ENCODE measurements around the gene BCAS3.
"Not testable (repeated sequence)": the region's sequence is repeated elsewhere in the genome, so short reads cannot be mapped to it uniquely, and the experiment has no call there.

The BCAS3 gene

DNA sequence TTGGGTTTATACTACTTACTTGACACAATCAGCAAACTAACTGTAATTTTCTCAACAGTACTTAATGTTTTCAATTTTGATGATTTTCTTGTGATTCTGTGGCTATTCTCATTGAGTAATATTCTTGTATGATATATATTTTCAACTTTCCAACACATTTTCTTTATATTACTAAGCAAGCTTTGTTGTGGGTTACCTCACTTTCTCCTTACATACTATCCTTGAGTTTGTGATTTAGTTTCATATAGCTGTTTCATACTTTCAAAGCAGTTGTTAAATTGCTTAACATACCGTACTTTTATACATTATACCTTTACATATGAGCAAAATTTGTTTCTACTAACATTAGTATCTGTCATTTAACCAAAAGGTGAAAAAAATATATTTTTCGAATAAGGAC lies 197.1 kb downstream of the BCAS3 start:
- Mint-ChIP-seq H3K4me1 (no peaks in the 10 kb centered on the region), H3K36me3 (ENCODE audit: low read depth) (no peaks in the 10 kb centered on the region), H3K27me3 (no peaks in the 10 kb centered on the region), H3K27ac (no peak overlapping the region), H3K4me3 (no peak overlapping the region), H3K9me3 (no peaks in the 10 kb centered on the region)
- ATAC-seq (no peak), DNase-seq (no peak)

DNA sequence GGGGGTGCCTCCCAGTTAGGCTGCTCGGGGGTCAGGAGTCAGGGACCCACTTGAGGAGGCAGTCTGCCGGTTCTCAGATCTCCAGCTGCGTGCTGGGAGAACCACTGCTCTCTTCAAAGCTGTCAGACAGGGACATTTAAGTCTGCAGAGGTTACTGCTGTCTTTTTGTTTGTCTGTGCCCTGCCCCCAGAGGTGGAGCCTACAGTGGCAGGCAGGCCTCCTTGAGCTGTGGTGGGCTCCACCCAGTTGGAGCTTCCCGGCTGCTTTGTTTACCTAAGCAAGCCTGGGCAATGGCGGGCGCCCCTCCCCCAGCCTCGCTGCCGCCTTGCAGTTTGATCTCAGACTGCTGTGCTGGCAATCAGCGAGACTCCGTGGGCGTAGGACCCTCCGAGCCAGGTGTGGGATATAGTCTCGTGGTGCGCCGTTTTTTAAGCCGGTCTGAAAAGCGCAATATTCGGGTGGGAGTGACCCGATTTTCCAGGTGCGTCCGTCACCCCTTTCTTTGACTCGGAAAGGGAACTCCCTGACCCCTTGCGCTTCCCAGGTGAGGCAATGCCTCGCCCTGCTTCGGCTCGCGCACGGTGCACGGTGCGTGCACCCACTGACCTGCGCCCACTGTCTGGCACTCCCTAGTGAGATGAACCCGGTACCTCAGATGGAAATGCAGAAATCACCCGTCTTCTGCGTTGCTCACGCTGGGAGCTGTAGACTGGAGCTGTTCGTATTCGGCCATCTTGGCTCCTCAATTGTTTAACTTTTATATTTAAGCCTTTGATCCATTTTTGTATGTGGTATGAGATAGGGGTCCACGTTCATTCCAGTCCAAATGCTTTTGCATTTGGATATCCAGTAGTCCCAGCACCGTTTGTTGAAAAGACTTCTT lies 209.3 kb downstream of the BCAS3 start:
- H3K9me3 Mint-ChIP-seq; DNase-seq; H3K4me1 Mint-ChIP-seq; H3K27ac Mint-ChIP-seq; H3K36me3 Mint-ChIP-seq (ENCODE audit: low read depth); ATAC-seq; H3K27me3 Mint-ChIP-seq: not testable (repeated sequence)
- peak overlapping the region; percentile 66 for H3K4me3 Mint-ChIP-seq

DNA sequence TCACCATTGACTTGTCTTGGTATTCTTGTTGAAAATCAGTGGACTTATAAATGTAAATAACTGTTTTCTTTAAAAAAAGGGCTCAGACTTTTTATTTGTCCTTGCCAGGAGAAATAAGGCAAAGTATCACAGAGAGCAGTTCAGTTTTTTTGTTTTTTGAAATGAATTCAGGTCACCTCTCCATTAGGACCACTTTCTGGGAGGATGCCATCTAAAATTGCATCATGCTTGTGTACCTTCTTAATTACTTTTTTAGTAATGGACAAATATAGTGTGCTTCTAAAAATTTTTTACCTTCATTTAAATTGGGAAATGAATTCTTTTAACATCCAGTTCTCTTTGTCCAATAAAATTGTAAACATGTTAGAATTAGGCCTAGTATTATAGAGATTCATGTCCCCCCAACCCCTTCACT lies 210.0 kb downstream of the BCAS3 start:
- H3K9me3 Mint-ChIP-seq = no peaks in the 10 kb centered on the region
- ATAC-seq (no peak), DNase-seq (no peak)
- H3K4me3 Mint-ChIP-seq = peak overlapping the region; percentile 66
- H3K27ac Mint-ChIP-seq = no peak overlapping the region
- peaks cover 4% of the 10 kb centered on the region for H3K36me3 Mint-ChIP-seq (ENCODE audit: low read depth)
- no peaks in the 10 kb centered on the region for H3K27me3 Mint-ChIP-seq
- H3K4me1 Mint-ChIP-seq = no peaks in the 10 kb centered on the region

DNA sequence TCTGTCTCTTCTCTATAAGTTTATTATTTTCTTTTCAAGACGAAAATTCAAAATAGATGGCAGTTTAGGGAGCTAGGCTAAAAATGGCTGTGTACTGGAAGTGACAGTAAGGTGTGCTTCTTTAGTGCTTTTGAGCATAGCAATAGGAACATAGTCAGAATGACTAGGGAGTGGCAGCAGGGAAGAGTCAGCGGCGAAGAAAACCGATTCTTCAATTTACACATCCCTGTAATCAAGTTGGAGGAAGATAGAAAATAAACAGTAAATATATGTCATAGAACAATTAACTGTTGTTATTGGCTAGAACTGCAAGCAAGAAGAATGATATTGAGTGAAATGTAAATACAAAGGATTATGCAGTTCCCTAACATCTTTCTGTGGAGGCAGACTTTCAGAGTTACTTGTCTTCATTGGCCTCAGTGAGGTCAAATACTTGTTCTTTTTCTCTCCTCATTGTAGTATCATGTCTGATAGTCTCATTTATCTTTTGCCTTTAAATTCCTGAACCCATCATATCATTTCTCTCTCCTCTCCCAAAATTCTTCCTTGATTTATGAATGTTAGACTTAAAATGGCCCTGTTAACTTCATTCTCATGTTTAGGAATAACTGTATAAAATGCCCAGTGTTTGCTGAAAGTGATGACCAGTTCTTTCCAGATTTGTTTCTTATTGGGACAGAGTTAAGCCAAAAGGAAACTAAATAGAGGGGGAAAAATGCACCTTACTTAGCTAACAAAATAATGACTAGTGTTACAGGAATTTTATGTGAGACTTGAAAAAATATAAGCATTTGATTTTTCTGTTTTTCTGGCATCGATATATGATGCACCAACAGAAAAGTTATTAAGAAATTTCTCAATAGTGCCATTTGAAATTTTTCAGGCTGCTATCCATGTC lies 211.4 kb downstream of the BCAS3 start:
- H3K4me3 Mint-ChIP-seq = no peak overlapping the region
- peaks cover 6% of the 10 kb centered on the region for H3K9me3 Mint-ChIP-seq
- ATAC-seq (no peak), DNase-seq (no peak)
- H3K27me3 Mint-ChIP-seq = no peaks in the 10 kb centered on the region
- H3K27ac Mint-ChIP-seq = no peak overlapping the region
- H3K36me3 Mint-ChIP-seq (ENCODE audit: low read depth) = peaks cover 11% of the 10 kb centered on the region
- no peaks in the 10 kb centered on the region for H3K4me1 Mint-ChIP-seq

GRCh38 chr17:60891149-60891548 lies 213.5 kb downstream of the BCAS3 start:
- Mint-ChIP-seq H3K36me3 (ENCODE audit: low read depth) (peaks cover 14% of the 10 kb centered on the region), H3K27me3 (no peaks in the 10 kb centered on the region), H3K4me3 (no peak overlapping the region), H3K9me3 (peaks cover 16% of the 10 kb centered on the region), H3K4me1 (no peaks in the 10 kb centered on the region), H3K27ac (no peak overlapping the region)
- DNase-seq (no peak), ATAC-seq (no peak)

DNA sequence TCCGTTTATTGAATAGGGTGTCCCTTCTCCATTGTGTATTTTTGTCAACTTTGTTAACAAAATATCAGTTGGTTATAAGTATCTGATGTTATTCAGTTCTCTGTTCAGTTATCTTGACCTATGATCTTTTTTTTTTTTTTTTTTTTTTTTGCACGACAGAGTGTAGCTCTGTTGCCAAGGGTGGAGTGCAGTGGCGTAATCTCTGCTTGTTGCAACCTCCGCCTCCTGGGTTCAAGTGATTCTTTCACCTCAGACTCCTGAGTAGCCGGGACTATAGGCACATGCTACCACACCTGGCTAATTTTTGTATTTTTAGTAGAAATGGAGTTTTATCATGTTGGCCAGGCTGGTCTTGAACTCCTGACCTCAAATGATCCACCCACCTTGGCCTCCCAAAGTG lies 215.8 kb downstream of the BCAS3 start:
- peaks cover 32% of the 10 kb centered on the region for H3K9me3 Mint-ChIP-seq
- H3K27me3 Mint-ChIP-seq = no peaks in the 10 kb centered on the region
- ATAC-seq (no peak), DNase-seq (no peak)
- H3K27ac Mint-ChIP-seq = no peak overlapping the region
- H3K36me3 Mint-ChIP-seq (ENCODE audit: low read depth) = peaks cover 21% of the 10 kb centered on the region
- no peak overlapping the region for H3K4me3 Mint-ChIP-seq
- H3K4me1 Mint-ChIP-seq = no peaks in the 10 kb centered on the region

- Mint-ChIP-seq H3K4me3 (no peak overlapping the region), H3K27ac (no peak overlapping the region), H3K27me3 (no peaks in the 10 kb centered on the region), H3K9me3 (peaks cover 32% of the 10 kb centered on the region), H3K4me1 (no peaks in the 10 kb centered on the region), H3K36me3 (ENCODE audit: low read depth) (peaks cover 19% of the 10 kb centered on the region)
- ATAC-seq = no peak
- DNase-seq = no peak
These were observed 219.3 kb downstream of the BCAS3 start for GRCh38 chr17:60896996-60897395.

DNA sequence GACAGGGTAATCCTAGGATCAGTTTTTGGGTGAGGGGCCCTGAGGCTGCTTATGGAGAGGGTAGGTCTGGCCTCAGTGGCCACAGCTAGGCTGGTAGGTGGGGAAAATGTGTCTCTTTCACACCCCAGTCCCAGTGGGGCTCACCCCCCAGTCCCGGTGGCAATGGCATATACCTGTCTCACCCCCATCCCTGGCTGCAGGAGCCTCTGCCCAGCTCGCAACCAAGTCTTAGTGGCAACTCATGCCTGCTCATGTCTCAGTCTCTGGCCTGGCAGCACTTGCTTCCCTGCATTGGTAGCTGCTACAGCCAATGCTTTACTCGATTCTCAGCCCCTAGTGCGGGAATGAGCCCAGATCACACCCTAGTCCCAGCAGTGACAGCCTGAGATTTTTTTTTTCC lies 221.5 kb downstream of the BCAS3 start:
- H3K4me1 Mint-ChIP-seq = no peaks in the 10 kb centered on the region
- DNase-seq (no peak), ATAC-seq (no peak)
- H3K4me3 Mint-ChIP-seq = no peak overlapping the region
- no peaks in the 10 kb centered on the region for H3K27me3 Mint-ChIP-seq
- no peak overlapping the region for H3K27ac Mint-ChIP-seq
- peaks cover 26% of the 10 kb centered on the region for H3K9me3 Mint-ChIP-seq
- peaks cover 13% of the 10 kb centered on the region for H3K36me3 Mint-ChIP-seq (ENCODE audit: low read depth)

- Mint-ChIP-seq H3K9me3 (peaks cover 18% of the 10 kb centered on the region), H3K27ac (no peak overlapping the region), H3K27me3 (no peaks in the 10 kb centered on the region), H3K4me3 (no peak overlapping the region), H3K4me1 (no peaks in the 10 kb centered on the region), H3K36me3 (ENCODE audit: low read depth) (peaks cover 10% of the 10 kb centered on the region)
- ATAC-seq (no peak), DNase-seq (no peak)
These were observed 223.0 kb downstream of the BCAS3 start for GRCh38 chr17:60900688-60901087.

DNA sequence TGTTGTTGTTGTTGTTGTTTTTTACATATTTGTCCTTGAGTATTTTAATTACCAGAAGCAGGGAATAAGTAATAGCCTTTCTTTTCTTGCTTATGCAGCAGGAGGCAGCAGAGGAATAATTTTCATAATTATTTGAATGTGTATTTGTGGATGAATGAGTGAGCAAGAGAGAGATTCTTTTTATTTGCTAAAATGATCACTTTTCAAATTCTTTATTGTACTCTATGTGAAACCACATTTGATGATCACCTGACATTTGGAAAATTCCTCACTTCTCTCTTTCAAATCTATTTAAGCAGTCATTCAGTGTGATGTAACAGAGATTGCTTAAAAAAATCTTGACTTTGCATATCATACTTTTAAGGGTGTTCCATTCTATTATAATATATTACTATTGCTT lies 223.6 kb downstream of the BCAS3 start:
- DNase-seq (no peak), ATAC-seq (no peak)
- Mint-ChIP-seq H3K4me3 (no peak overlapping the region), H3K9me3 (peaks cover 16% of the 10 kb centered on the region), H3K4me1 (no peaks in the 10 kb centered on the region), H3K27me3 (no peaks in the 10 kb centered on the region), H3K27ac (no peak overlapping the region), H3K36me3 (ENCODE audit: low read depth) (peaks cover 10% of the 10 kb centered on the region)

DNA sequence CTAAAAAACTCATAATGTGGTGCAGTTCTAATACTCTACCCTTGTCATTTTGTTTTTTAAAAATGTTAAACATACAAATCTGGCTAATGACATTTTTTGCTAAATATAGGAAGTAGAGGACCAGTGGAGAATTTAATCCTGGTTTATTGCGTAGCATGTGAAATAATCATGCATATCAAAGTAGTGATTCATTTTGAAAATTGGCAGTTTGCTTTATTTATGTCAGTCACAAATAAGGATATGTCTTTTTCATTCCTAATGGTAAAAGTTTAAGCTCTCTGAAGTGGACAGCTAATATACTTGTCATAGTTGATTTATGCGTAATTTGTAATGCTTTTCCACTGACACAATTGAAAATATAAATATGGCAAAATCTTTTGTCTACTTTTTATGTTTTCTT lies 224.2 kb downstream of the BCAS3 start:
- Mint-ChIP-seq H3K27me3 (no peaks in the 10 kb centered on the region), H3K36me3 (ENCODE audit: low read depth) (peaks cover 7% of the 10 kb centered on the region), H3K4me3 (no peak overlapping the region), H3K9me3 (peaks cover 11% of the 10 kb centered on the region), H3K4me1 (no peaks in the 10 kb centered on the region), H3K27ac (no peak overlapping the region)
- no peak for ATAC-seq
- no peak for DNase-seq

DNA sequence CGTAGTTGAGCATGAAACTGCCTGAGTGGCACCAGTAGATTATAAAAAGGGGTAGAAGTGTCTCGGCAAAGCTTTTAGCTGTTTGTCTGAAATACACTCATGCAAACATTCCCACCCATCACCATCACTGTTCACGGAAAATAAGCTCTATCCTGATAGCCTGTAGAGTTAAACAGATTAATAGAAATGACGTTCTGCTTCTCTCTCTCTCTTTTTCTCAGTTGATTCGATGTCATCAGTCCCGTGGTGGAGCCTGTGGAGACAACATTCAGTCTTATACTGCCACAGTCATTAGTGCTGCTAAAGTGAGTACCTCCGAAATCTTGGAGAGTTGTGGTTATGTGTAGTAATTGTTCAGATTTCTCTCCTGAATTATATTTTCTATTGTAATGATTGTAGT lies 224.7 kb downstream of the BCAS3 start:
- Mint-ChIP-seq H3K27ac (no peak overlapping the region), H3K4me1 (no peaks in the 10 kb centered on the region), H3K4me3 (no peak overlapping the region), H3K9me3 (peaks cover 5% of the 10 kb centered on the region), H3K36me3 (ENCODE audit: low read depth) (peaks cover 3% of the 10 kb centered on the region), H3K27me3 (no peaks in the 10 kb centered on the region)
- no peak for DNase-seq
- no peak for ATAC-seq

DNA sequence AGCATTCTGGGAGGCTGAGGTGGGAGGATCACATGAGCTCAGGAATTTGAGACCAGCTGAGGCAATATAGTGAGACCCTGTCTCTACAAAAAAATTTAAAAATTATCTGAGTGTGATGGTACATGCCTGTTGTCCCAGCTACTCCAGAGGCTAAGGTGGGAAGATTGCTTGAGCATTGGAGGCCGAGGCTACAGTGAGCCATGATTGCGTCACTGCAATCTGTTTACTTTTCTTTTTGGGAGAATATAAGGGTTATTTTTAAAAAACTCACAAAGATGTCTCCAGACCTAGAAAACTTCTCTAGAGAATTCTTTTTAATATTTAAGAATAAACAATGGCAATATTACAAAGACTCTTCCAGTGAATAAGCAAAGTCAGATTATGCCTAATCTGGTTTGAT lies 226.9 kb downstream of the BCAS3 start:
- H3K27me3 Mint-ChIP-seq = no peaks in the 10 kb centered on the region
- DNase-seq = no peak
- H3K9me3 Mint-ChIP-seq = no peaks in the 10 kb centered on the region
- no peaks in the 10 kb centered on the region for H3K4me1 Mint-ChIP-seq
- no peak overlapping the region for H3K4me3 Mint-ChIP-seq
- ATAC-seq = no peak
- no peak overlapping the region for H3K27ac Mint-ChIP-seq
- no peaks in the 10 kb centered on the region for H3K36me3 Mint-ChIP-seq (ENCODE audit: low read depth)

GRCh38 chr17:60905709-60906108 lies 228.1 kb downstream of the BCAS3 start:
- Mint-ChIP-seq H3K27me3 (no peaks in the 10 kb centered on the region), H3K4me3 (no peak overlapping the region), H3K9me3 (no peaks in the 10 kb centered on the region), H3K4me1 (no peaks in the 10 kb centered on the region), H3K27ac (no peak overlapping the region), H3K36me3 (ENCODE audit: low read depth) (peaks cover 3% of the 10 kb centered on the region)
- ATAC-seq (no peak), DNase-seq (no peak)

GRCh38 chr17:60908324-60908723 lies 230.7 kb downstream of the BCAS3 start:
- Mint-ChIP-seq H3K27me3 (no peaks in the 10 kb centered on the region), H3K9me3 (no peaks in the 10 kb centered on the region), H3K4me1 (no peaks in the 10 kb centered on the region), H3K4me3 (no peak overlapping the region), H3K27ac (no peak overlapping the region), H3K36me3 (ENCODE audit: low read depth) (peaks cover 3% of the 10 kb centered on the region)
- no peak for ATAC-seq
- DNase-seq = no peak

Data from activated naive CD8-positive, alpha-beta T cell treated with anti-CD3 and anti-CD28 coated beads, Interleukin-2, amount 50 U/mL, for 24 hours (primary cell).